Measurements from ENCODE around the gene MYL5. TPM values are rescaled to one million over a fixed set of nuclear protein-coding genes. Genes with fewer than 3 reads are reported as not detected.

The MYL5 gene
- total RNA-seq, 2 experiments from 2014 or later, result 14.7 to 17.8 TPM

DNA sequence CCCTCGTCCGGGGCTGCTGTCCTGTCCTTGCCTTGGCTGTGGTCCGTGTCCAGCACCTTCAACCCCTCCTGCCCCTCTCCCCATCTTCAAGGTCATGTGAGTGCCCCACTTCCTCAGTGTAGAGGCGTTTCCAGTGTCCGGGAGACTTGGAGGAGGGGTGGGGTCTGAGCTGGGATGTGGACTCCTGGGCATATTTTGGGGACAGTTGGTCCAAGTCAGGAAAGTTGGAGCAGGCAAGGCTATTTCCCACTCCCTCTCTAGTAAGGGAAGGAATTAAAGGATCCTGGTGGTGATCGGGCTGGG is 34.2 kb downstream of the MYL5 start:
- TF ChIP-seq, protein P1, sequence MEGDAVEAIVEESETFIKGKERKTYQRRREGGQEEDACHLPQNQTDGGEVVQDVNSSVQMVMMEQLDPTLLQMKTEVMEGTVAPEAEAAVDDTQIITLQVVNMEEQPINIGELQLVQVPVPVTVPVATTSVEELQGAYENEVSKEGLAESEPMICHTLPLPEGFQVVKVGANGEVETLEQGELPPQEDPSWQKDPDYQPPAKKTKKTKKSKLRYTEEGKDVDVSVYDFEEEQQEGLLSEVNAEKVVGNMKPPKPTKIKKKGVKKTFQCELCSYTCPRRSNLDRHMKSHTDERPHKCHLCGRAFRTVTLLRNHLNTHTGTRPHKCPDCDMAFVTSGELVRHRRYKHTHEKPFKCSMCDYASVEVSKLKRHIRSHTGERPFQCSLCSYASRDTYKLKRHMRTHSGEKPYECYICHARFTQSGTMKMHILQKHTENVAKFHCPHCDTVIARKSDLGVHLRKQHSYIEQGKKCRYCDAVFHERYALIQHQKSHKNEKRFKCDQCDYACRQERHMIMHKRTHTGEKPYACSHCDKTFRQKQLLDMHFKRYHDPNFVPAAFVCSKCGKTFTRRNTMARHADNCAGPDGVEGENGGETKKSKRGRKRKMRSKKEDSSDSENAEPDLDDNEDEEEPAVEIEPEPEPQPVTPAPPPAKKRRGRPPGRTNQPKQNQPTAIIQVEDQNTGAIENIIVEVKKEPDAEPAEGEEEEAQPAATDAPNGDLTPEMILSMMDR (IDR thresholded peaks at IDR 0.05), result no peak

DNA sequence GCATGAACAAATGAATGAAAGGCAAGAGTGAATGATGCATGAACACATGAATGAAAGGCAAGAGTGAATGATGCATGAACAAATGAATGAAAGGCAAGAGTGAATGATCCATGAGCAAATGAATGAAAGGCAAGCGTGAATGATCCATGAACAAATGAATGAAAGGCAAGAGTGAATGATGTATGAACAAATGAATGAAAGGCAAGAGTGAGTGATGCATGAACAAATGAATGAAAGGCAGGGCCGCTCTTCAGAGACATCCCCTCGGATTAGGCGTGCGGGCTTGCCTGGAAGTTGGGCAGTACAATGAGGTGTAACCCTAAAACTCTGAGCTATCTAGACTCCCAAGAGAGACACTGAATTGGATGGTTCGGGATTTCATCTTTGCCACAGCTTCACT is 35.0 kb downstream of the MYL5 start:
- Mint-ChIP-seq H3K9me3 (no peaks in the 10 kb centered on the region), H3K4me3 (no peak overlapping the region), H3K36me3 (ENCODE audit: low read depth) (peaks cover 3% of the 10 kb centered on the region), H3K4me1 (ENCODE audit: low read depth) (peaks cover 22% of the 10 kb centered on the region), H3K27ac (no peak overlapping the region), H3K27me3 (no peaks in the 10 kb centered on the region)
- intact Hi-C loops (cut with micrococcal nuclease), result no loop called here
- DNase-seq (no peak), ATAC-seq (no peak)
- POLR2A ChIA-PET, result interaction anchor here (1.0 to 1.2 kb wide), 2 partner anchors 10 to 25 kb away, joined by 4 to 5 read pairs; no protein-coding TSS in a partner anchor
- TF ChIP-seq, protein P1 (IDR thresholded peaks at IDR 0.05), result no peak
- CTCF ChIA-PET, result interaction anchor here (0.9 to 1.3 kb wide), 4 partner anchors 9 to 106 kb away, joined by 3 to 5 read pairs (median 4); partner anchors contain the start of genes ATP5ME and MYL5

More for the DNA sequence above, 34.2 kb downstream of the MYL5 start:
- CTCF ChIA-PET, result interaction anchor here (1.3 kb wide), 1 partner anchor 10 kb away, joined by 4 read pairs; no protein-coding TSS in a partner anchor
- peaks cover 3% of the 10 kb centered on the region for H3K36me3 Mint-ChIP-seq (ENCODE audit: low read depth)
- H3K27me3 Mint-ChIP-seq, result no peaks in the 10 kb centered on the region
- intact Hi-C loops (cut with micrococcal nuclease), result no loop called here
- no peak for ATAC-seq
- no peaks in the 10 kb centered on the region for H3K9me3 Mint-ChIP-seq
- POLR2A ChIA-PET, result no interaction called here
- no peak overlapping the region for H3K27ac Mint-ChIP-seq
- no peak for DNase-seq
- H3K4me3 Mint-ChIP-seq, result no peak overlapping the region
- peaks cover 22% of the 10 kb centered on the region for H3K4me1 Mint-ChIP-seq (ENCODE audit: low read depth)

DNA sequence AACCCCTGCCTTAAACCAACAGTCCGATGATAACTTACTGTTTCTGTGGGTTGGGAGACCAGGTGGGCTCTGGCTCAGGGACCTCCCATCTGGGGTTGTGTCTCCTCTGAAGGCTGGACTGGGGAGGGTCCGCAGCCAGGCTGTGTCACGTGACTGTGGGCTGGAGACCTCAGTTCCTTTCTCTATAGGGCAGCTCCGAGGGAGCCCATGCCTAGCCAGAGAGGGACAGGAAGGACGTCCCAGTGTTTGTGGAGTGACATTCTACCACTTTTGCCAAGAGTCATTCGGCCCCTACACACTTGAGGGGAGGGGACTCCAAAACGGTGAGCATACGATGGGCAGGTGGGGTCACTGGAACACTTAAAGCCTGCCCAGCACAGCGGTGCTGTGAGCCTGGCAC is 35.8 kb downstream of the MYL5 start:
- H3K36me3 Mint-ChIP-seq (ENCODE audit: low read depth), result peaks cover 3% of the 10 kb centered on the region
- DNase-seq (no peak), ATAC-seq (no peak)
- TF ChIP-seq, protein P1 (IDR thresholded peaks at IDR 0.05), result no peak
- intact Hi-C loops (cut with micrococcal nuclease), result no loop called here
- H3K4me1 Mint-ChIP-seq (ENCODE audit: low read depth), result peaks cover 24% of the 10 kb centered on the region
- no peak overlapping the region for H3K27ac Mint-ChIP-seq
- ChIA-PET CTCF (interaction anchor here (0.9 to 1.2 kb wide), 3 partner anchors 32 to 107 kb away, joined by 3 to 5 read pairs (median 4); partner anchors contain the start of genes ATP5ME and MYL5), POLR2A (interaction anchor here (1.0 to 1.2 kb wide), 2 partner anchors 9 to 26 kb away, joined by 4 to 5 read pairs; no protein-coding TSS in a partner anchor)
- H3K4me3 Mint-ChIP-seq, result no peak overlapping the region
- H3K27me3 Mint-ChIP-seq, result no peaks in the 10 kb centered on the region
- no peaks in the 10 kb centered on the region for H3K9me3 Mint-ChIP-seq

DNA sequence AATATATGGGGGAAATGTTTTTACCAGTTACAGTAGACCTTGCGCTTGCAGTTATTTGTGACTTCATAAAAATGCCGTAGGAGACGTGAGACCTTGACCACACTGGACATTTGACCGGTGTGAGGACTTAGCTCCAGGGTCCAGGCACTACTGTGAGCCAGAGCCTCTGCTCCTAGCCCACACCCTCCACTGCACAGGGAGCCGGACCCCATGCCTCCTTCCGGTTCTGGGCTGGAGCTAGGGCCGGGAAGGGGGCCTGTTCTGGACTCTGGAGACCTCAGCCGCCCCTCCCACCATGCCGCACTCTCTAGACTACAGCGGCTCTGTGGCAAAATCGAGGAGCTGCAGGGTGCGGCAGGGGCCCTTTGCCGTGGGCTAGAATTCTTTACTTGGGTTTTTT is 36.6 kb downstream of the MYL5 start:
- peaks cover 21% of the 10 kb centered on the region for H3K4me1 Mint-ChIP-seq (ENCODE audit: low read depth)
- H3K27ac Mint-ChIP-seq, result no peak overlapping the region
- POLR2A ChIA-PET, result no interaction called here
- intact Hi-C loops (cut with micrococcal nuclease), result no loop called here
- H3K4me3 Mint-ChIP-seq, result no peak overlapping the region
- H3K9me3 Mint-ChIP-seq, result no peaks in the 10 kb centered on the region
- peaks cover 3% of the 10 kb centered on the region for H3K36me3 Mint-ChIP-seq (ENCODE audit: low read depth)
- CTCF ChIA-PET, result no interaction called here
- ATAC-seq (no peak), DNase-seq (no peak)
- TF ChIP-seq, protein P1 (IDR thresholded peaks at IDR 0.05), result no peak
- no peaks in the 10 kb centered on the region for H3K27me3 Mint-ChIP-seq

DNA sequence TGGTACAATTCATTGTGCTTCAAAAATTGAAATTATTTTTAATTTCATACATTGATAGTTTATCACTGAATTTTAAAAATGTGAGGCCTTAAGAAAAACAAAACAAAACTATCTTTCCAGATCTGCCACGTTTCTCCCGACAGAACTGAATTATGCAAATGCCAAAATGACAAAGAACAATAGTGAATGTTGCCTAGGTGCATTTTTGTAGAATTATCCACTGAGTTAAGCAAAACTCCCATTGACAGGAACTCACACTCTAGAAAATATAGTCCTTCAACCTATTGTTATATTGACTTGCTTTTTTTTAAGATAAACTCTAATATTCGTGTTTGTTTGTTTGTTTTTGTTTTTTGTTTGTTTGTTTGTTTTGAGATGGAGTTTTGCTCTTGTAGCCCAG is 37.8 kb downstream of the MYL5 start:
- TF ChIP-seq, protein P1 (IDR thresholded peaks at IDR 0.05), result no peak
- no peak overlapping the region for H3K27ac Mint-ChIP-seq
- H3K9me3 Mint-ChIP-seq, result no peaks in the 10 kb centered on the region
- DNase-seq, result no peak
- ChIA-PET CTCF (no interaction called here), POLR2A (no interaction called here)
- H3K27me3 Mint-ChIP-seq, result no peaks in the 10 kb centered on the region
- H3K4me3 Mint-ChIP-seq, result no peak overlapping the region
- ATAC-seq, result no peak
- H3K4me1 Mint-ChIP-seq (ENCODE audit: low read depth), result peaks cover 23% of the 10 kb centered on the region
- H3K36me3 Mint-ChIP-seq (ENCODE audit: low read depth), result peaks cover 3% of the 10 kb centered on the region
- intact Hi-C loops (cut with micrococcal nuclease), result no loop called here

All from activated CD8-positive, alpha-beta T cell treated with anti-CD3 and anti-CD28 coated beads for 36 hours (primary cell).